GM19023 (cell line): Measurements from ENCODE around the gene IP6K3.

Experiments used
- ATAC-seq: cut with Tn5 transposase; IDR thresholded peaks from one replicate; pipeline ENCODE4 v1.9.1; 2021; ENCODE audit warnings: mild to moderate bottlenecking, moderate library complexity; ENCODE audit not compliant: unreplicated experiment

The IP6K3 gene

GRCh38 chr6:33679761-33680160, 66.9 kb downstream of the IP6K3 start:
- ATAC-seq: no peak

DNA sequence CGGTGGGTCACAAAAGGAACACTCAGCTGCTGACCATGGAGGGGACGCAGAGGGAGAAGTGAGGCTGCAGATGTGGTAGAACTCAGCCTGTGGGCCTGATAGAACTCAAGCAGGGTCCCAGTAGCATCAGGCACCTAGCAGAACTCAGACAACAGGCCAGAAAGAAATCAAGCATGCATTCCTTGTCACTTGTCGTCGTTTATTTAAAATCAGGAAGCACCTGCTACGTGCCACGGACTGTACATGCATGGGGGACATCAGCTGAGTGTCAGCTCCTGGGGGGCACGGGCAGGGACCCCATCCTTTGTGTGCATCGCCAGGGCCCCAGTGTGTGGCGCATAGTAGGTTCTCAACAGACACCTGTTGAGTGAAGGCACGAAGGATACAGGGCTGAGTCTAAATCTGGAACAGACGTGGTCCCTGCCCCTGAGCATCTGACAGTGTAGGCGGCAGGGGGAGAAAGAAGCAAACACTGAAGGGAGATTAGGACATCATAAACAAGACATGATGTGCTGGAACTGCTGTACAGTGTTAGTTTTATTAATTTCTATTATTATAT, 67.7 kb downstream of the IP6K3 start:
- no peak for ATAC-seq

- ATAC-seq: no peak
Observed at GRCh38 chr6:33678233-33678931, 68.3 kb downstream of the IP6K3 start.

DNA sequence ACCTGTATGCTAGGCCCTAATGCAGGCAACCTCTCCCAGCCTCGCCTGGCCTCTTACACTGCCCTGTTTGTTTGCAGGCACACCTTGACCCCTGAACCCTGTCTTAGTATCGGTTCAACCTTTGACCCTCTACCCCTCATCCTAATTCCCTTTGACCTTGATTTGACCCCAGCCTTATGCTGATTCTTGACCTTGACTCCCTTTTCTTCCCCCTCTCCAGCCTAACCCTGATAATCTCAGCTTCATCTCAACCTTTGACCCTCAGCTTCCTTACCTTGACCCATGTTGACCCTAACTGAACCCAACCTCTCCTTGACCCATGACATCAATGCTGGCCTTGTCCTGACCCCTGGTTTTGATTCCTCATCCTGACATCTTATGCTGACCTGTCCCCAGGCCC, 69.0 kb downstream of the IP6K3 start:
- no peak for ATAC-seq

- no peak for ATAC-seq
Observed at GRCh38 chr6:33677143-33677660, 69.5 kb downstream of the IP6K3 start.

GRCh38 chr6:33676416-33677142, 70.1 kb downstream of the IP6K3 start:
- no peak for ATAC-seq

DNA sequence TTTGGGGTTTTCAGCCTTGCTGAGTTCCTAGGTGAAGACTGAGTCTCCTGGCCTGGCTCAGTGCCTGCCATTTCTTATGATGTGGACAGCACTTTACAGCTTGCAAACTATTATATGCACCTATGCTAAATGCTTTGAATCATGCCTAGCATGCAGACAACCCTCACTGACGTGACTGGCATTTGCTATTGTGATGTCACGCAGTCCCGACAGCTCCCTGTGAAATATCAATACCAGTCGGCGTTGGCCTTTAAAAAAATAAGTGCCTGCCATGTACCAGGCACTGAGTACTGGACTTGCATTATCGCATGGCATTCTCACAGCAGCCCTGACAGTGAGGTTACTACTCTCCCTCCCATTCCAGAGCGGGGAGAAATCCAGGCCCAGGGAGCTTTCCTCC, 70.7 kb downstream of the IP6K3 start:
- ATAC-seq: no peak

- ATAC-seq: no peak
Observed at GRCh38 chr6:33673851-33674250, 72.9 kb downstream of the IP6K3 start.

- no peak for ATAC-seq
Observed at GRCh38 chr6:33672808-33673207, 73.9 kb downstream of the IP6K3 start.

GRCh38 chr6:33671744-33672072, 75.0 kb downstream of the IP6K3 start:
- ATAC-seq: no peak
